Dendritic cell treated with granulocyte-macrophage colony-stimulating factor and Interleukin-4, amounts not matched to agents 40 ng/mL and 50 ng/mL, for 4 days (primary cell): ENCODE results near the gene QPCT.

Source experiments
- H3K27ac Mint-ChIP-seq: one replicate; pipeline ENCODE4 v1.8.0; 2022; ENCODE audit warnings: mild to moderate bottlenecking, mixed read lengths
- H3K27me3 Mint-ChIP-seq: one replicate; pipeline ENCODE4 v1.8.0; 2022; ENCODE audit warnings: mild to moderate bottlenecking, mixed read lengths
- H3K36me3 Mint-ChIP-seq: one replicate; pipeline ENCODE4 v1.8.0; 2022; ENCODE audit warnings: low read depth, mixed read lengths
- H3K4me1 Mint-ChIP-seq: one replicate; pipeline ENCODE4 v1.8.0; 2022; ENCODE audit warnings: low read depth, mixed read lengths
- H3K4me3 Mint-ChIP-seq: one replicate; pipeline ENCODE4 v1.8.0; 2022; ENCODE audit warnings: mild to moderate bottlenecking, moderate library complexity, mixed read lengths
- H3K9me3 Mint-ChIP-seq: one replicate; pipeline ENCODE4 v1.8.0; 2022; ENCODE audit warnings: mixed read lengths
- intact Hi-C: fragments of 100-400 bp; cut with micrococcal nuclease; formaldehyde crosslinking; loops from one replicate; pipeline ENCODE4 v1.15.0; 2022

Gene QPCT

DNA sequence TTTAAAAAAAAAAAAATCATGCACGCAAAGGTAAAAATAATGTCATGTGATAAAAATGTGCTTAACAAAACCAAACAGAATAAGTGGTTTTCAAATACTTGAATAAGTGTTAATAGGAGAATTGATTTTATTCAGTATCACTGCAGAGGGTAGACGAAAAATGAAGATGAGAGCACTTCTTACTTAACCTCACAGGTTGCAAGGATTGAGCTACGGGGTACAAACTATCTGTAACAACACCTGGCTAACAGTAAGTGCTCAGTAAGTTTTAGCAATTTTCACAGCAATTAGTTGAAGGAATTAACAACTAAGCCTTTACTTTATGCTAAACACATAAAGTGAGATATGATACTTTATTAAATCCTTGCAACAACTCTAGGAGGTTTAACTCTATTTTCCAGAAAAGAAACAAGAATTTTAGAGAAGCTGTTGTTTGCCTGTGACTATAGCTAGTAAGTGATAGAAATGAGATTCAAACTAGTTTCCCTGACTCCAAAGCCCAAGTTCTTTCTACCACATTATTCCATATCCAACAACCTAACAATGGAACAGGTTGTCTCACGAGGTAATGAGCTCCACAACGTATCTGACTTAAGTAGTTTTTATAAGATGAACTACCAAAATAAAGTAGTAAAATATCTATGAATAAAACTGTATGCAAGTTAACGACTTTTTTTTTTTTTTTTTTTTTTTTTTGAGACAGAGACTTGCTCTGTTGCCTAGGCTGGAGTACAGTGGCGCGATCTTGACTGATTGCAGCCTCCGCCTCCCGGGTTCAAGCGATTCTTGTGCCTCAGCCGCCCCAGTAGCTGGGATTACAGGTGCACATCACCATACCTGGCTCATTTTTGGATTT is 24.4 kb upstream of the QPCT start:
- Mint-ChIP-seq H3K9me3 (no peaks in the 10 kb centered on the region), H3K27ac (no peak overlapping the region), H3K27me3 (no peaks in the 10 kb centered on the region), H3K36me3 (peaks cover 33% of the 10 kb centered on the region), H3K4me3 (no peak overlapping the region), H3K4me1 (peaks cover 56% of the 10 kb centered on the region)
- intact Hi-C loops: loop anchor here (5.0 kb wide), 1 partner anchor 72 kb away; no protein-coding TSS in a partner anchor

- H3K27ac Mint-ChIP-seq: no peak overlapping the region
- intact Hi-C loops: loop anchor here (5.0 kb wide), 1 partner anchor 71 kb away; no protein-coding TSS in a partner anchor
- H3K9me3 Mint-ChIP-seq: no peaks in the 10 kb centered on the region
- peaks cover 52% of the 10 kb centered on the region for H3K4me1 Mint-ChIP-seq
- H3K4me3 Mint-ChIP-seq: peak overlapping the region; percentile 37
- H3K27me3 Mint-ChIP-seq: no peaks in the 10 kb centered on the region
- peaks cover 24% of the 10 kb centered on the region for H3K36me3 Mint-ChIP-seq
These were observed 23.3 kb upstream of the QPCT start for GRCh38 chr2:37321029-37321682.

DNA sequence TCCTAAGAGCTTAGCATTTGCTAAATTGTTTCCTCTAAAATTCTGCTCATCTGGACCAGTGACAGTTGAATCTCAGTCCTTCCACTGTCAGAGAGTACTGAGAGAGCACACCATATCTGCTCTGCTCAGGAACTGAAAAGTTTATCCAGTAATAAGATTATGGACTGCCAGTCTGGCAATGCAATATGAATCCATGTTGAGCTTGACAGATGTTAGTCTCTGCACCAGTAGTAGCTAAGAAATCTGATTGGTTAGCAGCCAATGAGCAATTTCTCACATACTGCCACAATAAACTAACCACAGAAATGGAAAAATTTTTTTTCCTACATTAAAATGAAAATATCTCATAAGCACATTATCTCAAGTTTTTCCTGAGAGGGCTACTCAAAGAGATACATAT is 22.1 kb upstream of the QPCT start:
- Mint-ChIP-seq H3K4me1 (peaks cover 53% of the 10 kb centered on the region), H3K9me3 (no peaks in the 10 kb centered on the region), H3K4me3 (peak overlapping the region; percentile 20), H3K27me3 (no peaks in the 10 kb centered on the region), H3K36me3 (peaks cover 18% of the 10 kb centered on the region), H3K27ac (no peak overlapping the region)
- intact Hi-C loops: loop anchor here (5.0 kb wide), 1 partner anchor 70 kb away; no protein-coding TSS in a partner anchor

DNA sequence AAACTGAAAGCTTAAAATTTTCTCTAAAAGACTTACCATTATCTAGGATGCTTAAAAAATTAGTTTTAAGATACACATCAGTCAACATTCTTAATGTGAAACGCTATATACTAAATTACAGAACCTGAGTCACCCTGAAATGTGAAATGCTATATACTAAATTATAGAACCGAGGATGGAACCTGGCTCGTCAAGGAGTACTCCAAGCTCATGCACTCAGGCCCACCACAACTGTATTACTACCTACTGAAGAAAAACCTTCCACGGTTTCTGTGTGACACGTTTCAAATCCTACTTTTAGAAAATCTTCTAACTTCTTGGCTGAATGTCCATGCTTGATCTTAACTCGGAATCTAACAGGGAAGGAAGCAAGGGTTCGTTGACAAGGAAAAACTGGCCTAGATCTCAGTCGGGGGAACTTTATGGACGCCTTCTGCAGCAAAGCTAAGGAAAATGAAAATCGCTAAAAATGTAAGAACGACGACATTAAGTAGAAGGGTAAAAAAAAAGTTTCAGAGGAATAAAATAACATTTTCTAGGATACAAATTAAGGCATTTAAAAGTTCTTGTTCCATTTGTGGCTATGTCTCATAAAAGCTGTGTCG is 21.2 kb upstream of the QPCT start:
- Mint-ChIP-seq H3K4me1 (peaks cover 44% of the 10 kb centered on the region), H3K27ac (peak overlapping the region; percentile 78), H3K9me3 (no peaks in the 10 kb centered on the region), H3K4me3 (peak overlapping the region; percentile 91), H3K27me3 (no peaks in the 10 kb centered on the region), H3K36me3 (peaks cover 11% of the 10 kb centered on the region)
- intact Hi-C loops: loop anchor here (5.0 kb wide), 1 partner anchor 69 kb away; no protein-coding TSS in a partner anchor

GRCh38 chr2:37323781-37324535 is 20.5 kb upstream of the QPCT start:
- no peaks in the 10 kb centered on the region for H3K27me3 Mint-ChIP-seq
- peaks cover 38% of the 10 kb centered on the region for H3K4me1 Mint-ChIP-seq
- H3K27ac Mint-ChIP-seq: peak overlapping the region; percentile 78
- peak overlapping the region; percentile 91 for H3K4me3 Mint-ChIP-seq
- intact Hi-C loops: loop anchor here (5.0 kb wide), 1 partner anchor 68 kb away; no protein-coding TSS in a partner anchor
- peaks cover 11% of the 10 kb centered on the region for H3K36me3 Mint-ChIP-seq
- no peaks in the 10 kb centered on the region for H3K9me3 Mint-ChIP-seq

DNA sequence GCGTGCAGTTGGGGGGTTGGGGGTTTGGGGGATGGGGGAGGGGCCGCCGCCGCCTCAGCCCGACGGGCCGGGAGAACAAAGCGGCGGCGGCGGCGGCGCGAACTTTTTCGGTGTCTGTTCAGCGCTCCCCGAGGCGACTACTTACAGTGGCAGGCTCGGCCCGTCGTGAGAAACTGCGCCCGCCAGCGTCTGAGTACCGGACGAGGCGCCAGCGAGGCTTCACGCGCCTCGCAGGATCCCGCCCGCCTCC is 20.0 kb upstream of the QPCT start:
- H3K4me1 Mint-ChIP-seq: peaks cover 36% of the 10 kb centered on the region
- H3K27me3 Mint-ChIP-seq: no peaks in the 10 kb centered on the region
- peak overlapping the region; percentile 78 for H3K27ac Mint-ChIP-seq
- H3K36me3 Mint-ChIP-seq: peaks cover 11% of the 10 kb centered on the region
- peak overlapping the region; percentile 91 for H3K4me3 Mint-ChIP-seq
- no peaks in the 10 kb centered on the region for H3K9me3 Mint-ChIP-seq
- intact Hi-C loops: loop anchor here (5.0 kb wide), 1 partner anchor 68 kb away; no protein-coding TSS in a partner anchor

DNA sequence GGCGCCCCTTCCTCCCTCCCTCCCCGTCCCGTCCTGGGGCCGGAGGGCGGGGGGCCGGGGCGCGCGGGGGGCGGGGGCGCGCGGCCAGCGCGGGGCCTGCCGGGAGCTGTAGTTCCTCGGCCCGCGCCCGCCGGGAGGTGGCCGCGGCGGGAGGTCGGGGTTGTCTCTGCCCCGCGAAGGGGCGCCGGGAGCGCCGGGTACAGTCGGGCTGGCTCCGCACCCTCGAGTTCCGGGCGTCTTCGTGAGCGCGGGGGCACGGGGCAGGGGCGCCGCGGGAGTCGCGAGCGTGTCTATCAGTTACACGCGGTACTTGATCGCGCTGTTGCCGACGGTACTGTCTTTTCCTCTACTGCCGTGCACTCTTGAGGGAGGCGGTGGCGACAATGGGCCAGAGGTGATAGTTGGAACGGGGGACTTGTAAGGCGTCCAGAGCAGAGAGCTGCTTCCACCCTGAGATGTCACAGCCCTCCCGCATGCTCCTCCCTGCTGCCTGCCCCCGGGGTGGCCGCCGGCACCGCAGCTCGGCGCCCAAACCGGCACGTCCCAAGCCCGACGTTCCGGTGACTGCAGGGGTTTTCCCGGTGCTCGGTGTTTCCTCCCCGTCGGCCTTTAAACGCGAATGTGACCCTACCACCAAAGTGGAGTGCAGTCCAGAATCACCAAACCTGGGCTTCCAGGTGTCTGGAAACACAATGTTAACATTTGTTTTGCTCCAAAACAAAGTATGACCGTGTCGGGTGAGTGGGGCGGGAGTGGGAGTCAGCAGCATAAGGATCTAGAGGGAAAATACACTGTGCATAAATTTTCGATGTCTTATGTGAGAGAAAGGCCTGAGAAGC is 19.4 kb upstream of the QPCT start, which contains the start of gene PRKD3:
TSS of gene PRKD3 (minus strand) at position 48 of the 839 bp plus-strand sequence. CDS start 8,309 bp downstream, outside the sequence.
- Mint-ChIP-seq H3K4me3 (peak within 1 kb of the TSS; percentile 91), H3K4me1 (peaks cover 31% of the 10 kb centered on the region), H3K27ac (peak within 1 kb of the TSS; percentile 78), H3K27me3 (no peaks in the 10 kb centered on the region), H3K36me3 (peaks cover 11% of the 10 kb centered on the region), H3K9me3 (no peaks in the 10 kb centered on the region)
- intact Hi-C loops: loop anchor here (1.0 to 5.0 kb wide), 2 partner anchors 20 to 67 kb away; no protein-coding TSS in a partner anchor

DNA sequence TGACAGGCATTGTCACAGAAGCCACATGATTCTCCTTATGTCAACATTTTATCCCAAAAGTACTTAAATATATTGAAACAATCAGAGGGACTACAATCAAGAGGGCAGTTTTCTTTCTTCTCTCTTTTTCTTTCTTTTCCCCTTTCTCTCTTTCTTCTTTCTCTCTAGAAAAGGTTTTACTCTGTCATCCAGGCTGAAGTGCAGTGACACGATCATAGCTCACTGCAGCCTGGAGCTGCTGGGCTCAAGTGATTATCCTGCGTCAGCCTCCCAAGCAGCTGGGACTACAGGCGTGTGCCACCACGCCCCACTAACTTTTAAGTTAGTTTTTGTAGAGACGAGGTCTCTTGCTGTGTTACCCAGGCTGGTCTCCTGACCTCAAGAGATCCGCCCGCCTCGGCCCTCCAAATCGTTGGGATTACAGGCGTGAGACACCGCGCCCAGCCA is 18.8 kb upstream of the QPCT start:
- H3K4me1 Mint-ChIP-seq: peaks cover 27% of the 10 kb centered on the region
- no peaks in the 10 kb centered on the region for H3K9me3 Mint-ChIP-seq
- H3K36me3 Mint-ChIP-seq: peaks cover 11% of the 10 kb centered on the region
- peak overlapping the region; percentile 78 for H3K4me3 Mint-ChIP-seq
- intact Hi-C loops: loop anchor here (1.0 kb wide), 1 partner anchor 20 kb away; no protein-coding TSS in a partner anchor
- peak overlapping the region; percentile 78 for H3K27ac Mint-ChIP-seq
- H3K27me3 Mint-ChIP-seq: no peaks in the 10 kb centered on the region

DNA sequence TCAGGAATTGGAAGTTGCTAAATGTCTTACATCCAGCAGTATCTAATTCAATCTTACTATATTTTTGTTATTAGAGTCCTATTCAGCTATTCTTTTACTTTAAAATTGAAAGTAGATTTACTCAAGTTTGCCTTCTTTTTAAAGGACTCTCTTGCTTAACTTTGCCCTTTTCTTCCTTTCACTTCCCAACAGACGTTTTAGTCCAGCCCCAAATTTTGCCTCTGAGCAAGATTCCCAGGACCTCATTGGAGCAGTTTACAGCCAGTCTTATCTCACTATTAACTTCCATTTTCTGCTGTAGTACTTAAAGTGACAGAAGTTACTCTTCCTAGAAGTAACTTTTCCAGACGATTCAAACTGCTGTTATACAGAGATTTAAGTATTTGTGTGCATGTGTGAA is 18.1 kb upstream of the QPCT start:
- no peaks in the 10 kb centered on the region for H3K27me3 Mint-ChIP-seq
- intact Hi-C loops: no loop called here
- H3K4me1 Mint-ChIP-seq: peaks cover 28% of the 10 kb centered on the region
- no peaks in the 10 kb centered on the region for H3K9me3 Mint-ChIP-seq
- H3K4me3 Mint-ChIP-seq: peak overlapping the region; percentile 59
- H3K27ac Mint-ChIP-seq: peak overlapping the region; percentile 78
- H3K36me3 Mint-ChIP-seq: peaks cover 11% of the 10 kb centered on the region

DNA sequence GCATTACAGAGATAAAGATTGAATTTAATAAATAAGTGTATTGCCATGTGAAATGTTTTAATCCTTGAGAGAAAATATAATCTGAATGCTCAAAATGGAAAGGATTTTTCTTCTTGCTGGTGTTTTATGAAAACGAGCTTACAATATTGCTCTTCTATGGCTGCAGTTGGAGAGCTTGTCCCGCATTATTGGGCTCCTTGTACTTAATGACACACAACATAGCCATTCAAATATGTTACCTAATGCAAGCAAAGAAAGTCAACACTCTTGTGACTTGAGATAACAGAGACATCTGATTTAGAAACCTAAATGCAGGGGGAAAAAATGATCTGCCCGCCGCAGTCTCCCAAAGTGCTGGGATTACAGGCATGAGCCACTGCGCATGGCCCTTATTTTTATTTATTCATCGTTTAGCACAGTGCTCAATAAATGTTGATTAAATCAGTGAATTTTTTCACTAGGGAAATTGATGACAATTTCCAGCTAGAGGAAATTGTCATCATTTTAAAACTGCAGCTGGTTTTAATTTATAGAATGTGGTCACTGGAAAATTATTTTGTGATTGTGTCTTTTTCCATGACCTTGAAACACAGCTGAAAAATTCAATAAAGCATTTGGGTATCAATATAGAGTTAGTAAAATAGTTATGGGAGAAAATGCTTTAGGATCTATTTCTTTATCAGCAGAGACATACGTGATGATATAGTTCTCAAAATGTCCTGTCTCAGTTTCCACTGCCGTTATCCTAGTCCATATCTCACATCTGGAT is 17.4 kb upstream of the QPCT start:
- H3K4me1 Mint-ChIP-seq: peaks cover 25% of the 10 kb centered on the region
- no peak overlapping the region for H3K27ac Mint-ChIP-seq
- intact Hi-C loops: no loop called here
- no peaks in the 10 kb centered on the region for H3K9me3 Mint-ChIP-seq
- peaks cover 11% of the 10 kb centered on the region for H3K36me3 Mint-ChIP-seq
- H3K27me3 Mint-ChIP-seq: no peaks in the 10 kb centered on the region
- H3K4me3 Mint-ChIP-seq: no peak overlapping the region

- no peaks in the 10 kb centered on the region for H3K27me3 Mint-ChIP-seq
- peak overlapping the region; percentile 20 for H3K27ac Mint-ChIP-seq
- H3K36me3 Mint-ChIP-seq: no peaks in the 10 kb centered on the region
- H3K4me3 Mint-ChIP-seq: no peak overlapping the region
- no peaks in the 10 kb centered on the region for H3K9me3 Mint-ChIP-seq
- H3K4me1 Mint-ChIP-seq: peaks cover 25% of the 10 kb centered on the region
- intact Hi-C loops: loop anchor here (10.0 kb wide), 1 partner anchor 554 kb away; no protein-coding TSS in a partner anchor
These were observed 13.7 kb upstream of the QPCT start for GRCh38 chr2:37330681-37331080.

DNA sequence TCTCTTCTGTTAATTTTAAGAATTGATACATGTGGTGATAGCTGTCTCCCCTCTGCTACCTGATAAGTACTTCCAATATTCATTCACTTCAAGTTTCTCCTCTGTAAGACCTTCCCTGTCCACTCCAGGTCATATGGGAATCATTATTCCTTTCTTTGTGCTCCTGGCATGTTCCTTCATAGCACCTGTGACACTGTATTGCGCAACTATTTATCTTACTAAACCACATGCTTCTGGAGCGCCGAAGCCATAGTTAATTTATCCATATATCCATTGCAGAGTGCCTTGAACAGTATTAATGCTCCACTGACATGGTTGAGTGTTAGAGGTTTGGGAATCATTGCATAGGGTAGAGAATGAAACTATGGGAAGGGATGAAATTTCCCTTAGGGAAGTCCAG is 11.9 kb upstream of the QPCT start:
- intact Hi-C loops: loop anchor here (10.0 kb wide), 1 partner anchor 552 kb away; no protein-coding TSS in a partner anchor
- Mint-ChIP-seq H3K4me1 (peaks cover 18% of the 10 kb centered on the region), H3K27me3 (no peaks in the 10 kb centered on the region), H3K36me3 (no peaks in the 10 kb centered on the region), H3K9me3 (no peaks in the 10 kb centered on the region), H3K27ac (peak overlapping the region; percentile 35), H3K4me3 (no peak overlapping the region)
